ENCODE data around the gene TMEM176A.

- TF ChIP-seq EZH2phosphoT487 (IDR thresholded peaks at IDR 0.05; ENCODE audit: borderline replicate concordance) (no peak), EZH2 (IDR thresholded peaks at IDR 0.05) (no peak), CTCF (IDR thresholded peaks at IDR 0.05 in 2 of 3, conservative IDR thresholded peaks at IDR 0.05 in 1 of 3; ENCODE audit: borderline replicate concordance in 1 of 3, insufficient read depth in 1 of 3, low read depth in 2 of 3, low read length in 2 of 3) (no peak), ZBTB33 (IDR thresholded peaks at IDR 0.05; ENCODE audit: extremely low read depth, insufficient replicate concordance, low read length) (no peak), POLR2A (IDR thresholded peaks at IDR 0.05; ENCODE audit: borderline replicate concordance, extremely low read depth, insufficient read depth, insufficient read length) (no peak), REST (IDR thresholded peaks at IDR 0.05; ENCODE audit: low read depth) (no peak), ZNF274 (IDR thresholded peaks at IDR 0.05; ENCODE audit: low read depth, low read length) (no peak), ATF3 (IDR thresholded peaks at IDR 0.05) (no peak)
Measured at GRCh38 chr7:150824379-150825177, 24.0 kb downstream of the TMEM176A start.
